ENCODE results near the gene QRICH2. TPM values are rescaled to one million over a fixed set of nuclear protein-coding genes. Genes with fewer than 3 reads are reported as not detected.
A peak's percentile ranks its signal among the peaks of the same experiment; 100 is the strongest.
"Not testable (repeated sequence)": the region's sequence is repeated elsewhere in the genome, so short reads cannot be mapped to it uniquely, and the experiment has no call there.

Gene QRICH2
- polyA plus RNA-seq, 1 donor: 5.6 TPM

DNA sequence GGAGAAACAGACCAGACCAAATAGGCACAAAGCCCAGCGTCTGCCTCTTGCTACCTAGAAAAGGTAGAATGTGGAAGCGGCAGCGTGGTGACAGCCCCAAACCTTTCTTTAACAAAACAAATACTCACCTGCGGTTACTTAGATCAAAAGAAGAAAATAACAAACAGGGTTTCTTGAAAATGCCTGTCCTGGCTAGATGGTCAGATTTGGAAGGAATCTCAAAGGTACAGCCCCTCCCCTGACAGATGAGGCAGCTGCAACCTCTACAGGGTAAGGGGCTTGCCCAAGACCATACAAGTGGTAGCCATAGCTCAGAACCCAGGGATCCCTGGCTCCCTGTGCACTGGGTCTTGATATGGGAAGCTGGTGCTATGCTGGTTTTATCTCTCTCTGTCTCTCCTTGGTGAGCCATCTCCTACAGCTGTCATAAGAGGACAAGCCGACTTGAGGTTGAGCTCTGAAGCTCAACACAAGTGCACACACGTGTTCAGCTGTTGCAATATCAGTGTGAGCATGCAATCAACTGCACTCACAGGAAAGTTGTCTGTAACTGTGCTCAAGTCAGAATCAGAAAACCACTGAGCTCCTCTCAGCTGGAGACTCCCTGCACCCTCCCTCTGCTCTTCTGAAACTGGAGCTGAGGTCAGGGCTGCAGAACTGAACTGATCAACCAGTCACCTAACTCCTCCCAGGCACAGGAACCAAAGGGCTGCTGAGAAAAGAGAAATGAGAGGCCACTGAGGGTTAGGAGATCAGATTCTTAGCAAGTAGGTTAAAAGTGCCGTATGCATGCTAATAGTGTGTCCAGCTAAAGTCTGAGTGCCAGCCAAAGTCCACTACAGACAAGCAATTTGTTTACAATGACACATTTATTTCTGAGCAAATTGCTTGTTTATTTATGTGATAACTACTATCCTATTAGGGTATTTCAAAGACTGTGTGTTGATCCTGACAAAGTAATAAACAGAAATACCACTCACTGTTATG is 61.7 kb downstream of the QRICH2 start:
- no peak for DNase-seq

DNA sequence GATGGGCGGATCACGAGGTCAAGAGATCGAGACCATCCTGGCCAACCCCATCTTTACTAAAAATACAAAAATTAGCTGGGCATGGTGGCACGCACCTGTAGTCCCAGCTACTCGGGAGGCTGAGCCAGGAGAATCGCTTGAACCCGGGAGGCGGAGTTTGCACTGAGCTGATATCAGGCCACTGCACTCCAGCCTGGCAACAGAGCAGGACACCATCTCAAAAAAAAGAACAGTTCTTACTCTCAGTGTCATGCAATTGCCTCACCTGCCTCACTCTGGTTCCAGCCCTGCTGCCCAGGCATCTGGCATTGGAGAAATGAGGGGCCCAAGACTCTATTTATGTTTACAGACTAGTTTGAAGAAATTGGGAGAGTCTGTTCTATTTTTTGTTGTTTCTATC is 63.4 kb downstream of the QRICH2 start:
- DNase-seq: not testable (repeated sequence)

DNA sequence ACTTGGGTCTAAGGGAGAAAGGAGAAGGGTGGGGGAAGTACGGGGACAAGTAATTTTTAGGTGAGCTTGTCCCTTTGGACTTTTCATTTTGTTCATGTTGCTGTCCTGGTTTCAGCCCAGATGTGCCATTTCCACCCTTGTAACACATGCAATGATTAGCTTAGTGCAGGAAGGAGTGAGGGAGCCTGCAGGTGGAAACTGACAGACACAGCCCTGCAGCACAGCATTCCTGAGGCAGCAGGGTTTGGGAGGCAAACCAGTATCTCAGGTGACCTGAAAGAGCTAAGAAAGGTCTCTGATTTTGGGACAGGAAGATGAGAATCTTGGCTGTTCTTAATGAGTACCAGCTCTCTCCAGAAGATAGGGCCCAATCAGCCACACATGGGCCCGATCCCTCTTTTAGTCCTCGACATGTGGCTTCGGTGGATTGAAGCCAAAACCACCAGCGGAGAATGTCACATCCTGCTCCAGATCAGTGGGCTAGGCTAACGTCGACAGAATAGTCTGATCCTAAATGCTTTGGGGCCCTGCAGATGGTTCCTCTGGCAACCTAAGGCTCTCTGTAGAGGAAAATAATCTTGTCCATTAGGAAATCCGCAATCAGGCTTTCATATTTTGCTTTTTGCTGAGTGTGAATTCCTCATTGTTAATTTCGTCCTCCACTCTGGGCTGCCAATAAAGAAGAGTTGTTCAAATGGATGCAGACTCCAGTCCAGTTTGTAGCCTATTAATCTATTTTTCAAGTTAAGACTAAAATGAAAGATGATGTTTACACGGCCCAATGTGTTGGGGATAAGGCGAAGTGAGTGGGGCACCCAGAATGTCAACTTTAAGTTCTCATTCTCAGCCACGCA is 64.0 kb downstream of the QRICH2 start:
- no peak for DNase-seq

DNA sequence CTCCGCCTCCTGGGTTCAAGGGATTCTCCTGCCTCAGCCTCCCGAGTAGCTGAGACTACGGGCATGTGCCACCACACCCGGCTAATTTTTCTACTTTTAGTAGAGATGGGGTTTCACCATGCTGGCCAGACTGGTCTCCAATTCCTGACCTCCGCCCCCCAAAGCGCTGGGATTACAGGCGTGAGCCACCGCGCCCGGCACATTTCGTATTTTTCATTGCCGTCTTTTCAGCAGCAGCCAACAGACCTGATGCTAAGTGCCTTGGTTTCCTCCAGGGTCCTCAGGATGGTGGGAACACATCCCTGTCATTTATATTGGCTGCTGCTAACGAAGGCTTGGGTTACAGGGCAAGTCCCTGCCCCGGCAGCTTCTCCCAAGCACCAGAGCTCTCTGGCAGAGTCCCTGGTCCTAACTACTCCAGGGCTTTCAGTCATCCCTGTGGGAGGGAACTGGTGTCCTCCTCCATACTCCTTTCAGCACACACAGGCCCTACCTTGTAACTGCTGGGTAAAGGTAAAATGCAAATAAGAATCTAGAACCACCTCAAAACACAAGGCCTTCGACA is 66.3 kb downstream of the QRICH2 start:
- no peak for DNase-seq

DNA sequence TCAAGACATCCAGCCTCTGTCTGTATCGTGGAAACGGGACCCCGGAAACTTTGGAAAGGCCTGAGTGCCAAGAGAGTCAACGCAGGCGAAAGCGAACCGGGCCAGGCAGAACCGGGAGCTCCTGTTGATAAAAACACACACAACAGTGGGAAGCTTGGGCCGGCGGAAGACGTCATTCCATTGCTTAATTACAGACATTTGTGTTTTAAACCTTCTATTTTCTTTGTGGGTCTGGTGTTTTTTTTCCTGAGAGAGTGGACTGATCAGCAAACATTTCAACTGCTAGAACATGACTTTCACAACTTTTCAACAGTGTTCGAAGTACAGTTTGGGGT is 66.9 kb downstream of the QRICH2 start:
- no peak for DNase-seq

DNA sequence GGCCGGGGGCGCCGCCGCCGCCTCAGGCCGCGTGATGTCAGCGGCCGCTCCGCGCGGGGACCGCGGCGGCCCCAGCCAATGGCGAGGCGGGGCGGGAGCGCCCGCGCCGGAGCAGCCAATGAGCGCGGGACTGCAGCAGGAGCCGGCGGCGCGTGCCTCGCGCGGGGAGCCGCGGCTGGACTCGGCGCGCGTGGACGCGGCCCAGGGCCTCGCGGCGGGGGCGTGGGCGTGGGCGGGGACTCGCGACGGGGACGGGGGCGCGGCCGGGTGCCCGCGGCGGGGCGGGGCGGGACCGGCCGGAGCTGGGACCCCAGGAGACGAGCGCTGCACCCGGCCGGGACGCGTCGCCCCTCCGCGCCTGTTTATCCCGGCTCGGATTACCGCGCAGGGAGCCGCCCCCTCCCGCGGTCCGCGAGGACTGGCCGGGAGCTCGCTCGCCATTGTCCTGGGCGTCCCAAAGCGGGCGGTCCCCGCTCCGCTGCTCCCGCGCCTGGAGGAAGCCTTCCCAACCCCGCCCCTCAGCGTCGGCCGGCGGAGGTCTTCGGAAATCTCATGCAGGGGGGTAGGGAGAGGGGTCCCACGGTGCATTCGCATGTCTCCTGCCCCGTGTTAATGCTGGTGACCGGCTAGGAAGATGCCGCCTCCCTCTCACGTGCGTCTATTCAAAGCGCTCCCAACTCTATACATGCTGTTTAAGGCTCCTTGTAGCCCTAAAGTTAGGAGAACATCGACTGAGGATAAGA is 67.4 kb downstream of the QRICH2 start, which contains the start of gene RNF157:
RNF157 (minus strand) TSS at position 33 of the 743 bp plus-strand sequence. CDS start 253 bp downstream, outside the sequence.
- peak; percentile 59 for DNase-seq

DNA sequence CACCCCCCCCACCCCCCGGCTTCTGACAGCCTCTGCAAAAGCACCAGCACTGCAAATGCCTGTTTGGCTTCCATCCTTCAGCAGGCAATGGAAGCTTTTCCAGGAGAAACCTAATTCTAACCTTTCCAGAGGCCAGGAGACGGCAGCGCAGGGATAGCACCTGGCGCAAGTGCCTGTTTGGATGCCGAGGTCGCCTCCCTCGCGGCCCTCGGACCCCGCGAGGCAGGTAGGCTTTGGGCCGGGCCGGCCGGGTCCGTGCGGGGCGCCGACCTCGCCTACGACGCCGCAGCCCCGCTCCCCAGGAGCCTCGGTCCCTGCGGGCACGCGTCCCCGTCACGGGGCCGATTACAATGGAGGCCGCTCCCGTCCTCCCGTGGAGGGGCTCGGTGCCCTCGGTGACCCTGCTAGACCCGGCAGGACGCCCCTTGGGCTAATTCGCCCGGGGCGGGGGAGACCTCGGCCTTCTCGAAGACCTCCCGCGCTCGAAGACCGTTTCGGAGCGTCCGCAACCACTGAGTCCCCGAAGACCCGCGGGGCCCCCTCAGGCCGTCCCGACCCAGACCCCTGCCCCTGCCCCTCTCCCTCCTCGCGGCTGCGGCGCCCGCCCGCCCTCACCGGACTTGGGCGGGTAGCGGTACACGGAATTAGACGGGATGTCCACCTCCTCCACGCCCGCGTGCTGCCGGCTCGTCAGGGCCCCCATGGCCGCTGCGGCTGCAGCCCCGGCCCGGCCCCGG is 68.4 kb downstream of the QRICH2 start:
- no peak for DNase-seq

DNA sequence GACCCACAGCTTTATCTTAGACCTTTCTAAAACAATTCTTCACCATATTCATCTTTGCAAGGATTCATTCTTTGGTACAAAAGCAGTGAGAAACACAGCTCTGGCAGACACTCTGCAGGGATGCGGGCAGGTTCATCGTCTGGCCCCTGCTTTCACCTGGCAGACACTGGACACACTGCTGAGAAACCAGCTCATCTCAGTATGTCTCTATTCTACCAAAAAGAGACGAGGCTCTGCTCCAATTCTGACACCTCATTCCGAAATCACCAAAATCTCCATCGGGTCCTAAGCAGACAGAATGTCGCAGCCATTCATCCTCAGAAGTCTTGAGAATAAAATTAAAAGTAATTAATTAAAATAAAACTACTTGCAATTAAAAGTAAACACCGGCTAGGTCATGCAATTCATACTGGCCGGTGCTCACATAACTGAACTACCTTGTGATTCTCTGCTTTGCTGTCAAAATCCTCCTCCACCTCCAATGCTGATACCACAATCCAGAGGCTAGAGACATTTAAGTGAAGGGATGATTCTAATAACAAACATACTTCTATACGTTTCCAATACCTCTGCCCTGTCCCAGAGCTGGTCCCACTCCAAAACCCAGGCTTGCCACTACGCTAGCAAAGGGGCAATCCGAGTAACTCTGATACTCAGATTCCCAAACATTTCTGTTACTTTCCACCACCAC is 69.1 kb downstream of the QRICH2 start:
- DNase-seq: no peak

DNA sequence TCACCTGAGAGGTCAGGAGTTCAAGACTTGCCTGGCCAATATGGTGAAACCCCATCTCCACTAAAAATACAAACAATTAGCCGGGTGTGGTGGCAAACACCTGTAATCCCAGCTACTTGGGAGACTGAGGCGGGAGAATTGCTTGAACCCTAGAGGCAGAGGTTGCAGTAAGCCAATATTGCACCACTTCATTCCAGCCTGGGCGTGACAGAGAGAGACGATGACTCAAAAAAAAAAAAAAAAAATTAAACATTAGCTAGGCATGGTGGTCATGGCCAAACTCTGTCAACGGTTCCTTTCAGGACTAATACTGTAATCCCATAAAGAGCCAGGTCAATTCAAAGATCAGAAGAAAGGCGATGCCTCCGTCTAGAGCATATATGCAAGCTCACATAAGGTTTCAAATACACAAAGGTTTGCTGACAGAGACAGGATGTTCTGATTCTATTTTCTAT is 70.2 kb downstream of the QRICH2 start:
- no peak for DNase-seq

DNA sequence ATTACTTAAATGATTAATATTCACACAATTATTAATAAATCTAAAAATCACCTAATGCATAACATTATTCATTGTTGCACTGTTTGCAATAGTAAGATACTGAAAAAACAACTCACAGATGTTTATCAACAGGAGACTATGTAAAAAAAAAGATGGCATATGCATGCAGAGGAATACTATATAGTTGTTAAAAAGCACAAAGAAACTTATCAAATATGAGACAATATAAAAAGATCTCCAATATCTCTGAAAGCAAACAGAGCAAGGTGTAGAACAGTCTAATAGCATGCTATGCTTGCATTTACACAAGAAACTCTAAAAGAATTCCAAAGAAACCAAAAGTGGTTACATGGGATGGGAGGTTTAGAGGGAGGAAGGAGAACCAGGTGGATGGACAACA is 71.5 kb downstream of the QRICH2 start:
- DNase-seq: no peak

DNA sequence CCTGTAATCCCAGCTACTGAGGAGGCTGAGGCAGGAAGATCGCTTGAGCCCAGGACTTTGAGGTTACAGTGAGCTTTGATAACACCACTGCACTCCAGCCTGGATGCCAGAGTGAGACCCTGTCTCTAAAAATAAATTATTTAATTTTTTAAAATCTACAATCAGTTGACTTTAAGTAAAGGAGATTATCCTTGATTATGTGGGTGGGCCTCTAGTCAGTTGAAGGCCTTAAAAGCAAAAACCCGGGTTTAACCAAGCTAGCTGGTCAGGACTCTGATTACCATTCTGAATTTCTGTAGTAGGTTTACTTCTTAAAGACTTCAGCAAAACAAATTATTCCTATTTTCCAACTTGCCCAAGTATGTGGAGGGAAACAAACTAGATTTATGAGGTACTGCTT is 72.2 kb downstream of the QRICH2 start:
- DNase-seq: no peak

DNA sequence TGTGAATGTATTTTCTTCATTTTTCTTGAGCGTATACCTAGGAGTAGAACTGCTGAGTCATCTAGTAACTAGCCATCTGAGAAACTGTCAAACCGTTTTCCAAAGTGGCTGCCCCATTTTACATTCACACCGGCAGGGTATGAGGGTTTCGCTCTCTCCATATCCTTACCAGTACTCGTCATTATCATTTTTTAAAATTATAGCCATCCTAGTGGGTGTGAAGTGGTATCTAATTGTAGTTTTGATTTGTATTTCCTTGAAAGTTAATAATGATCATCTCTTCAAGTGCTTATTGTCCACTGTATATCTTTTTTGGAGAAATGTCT is 73.8 kb downstream of the QRICH2 start:
- DNase-seq: no peak

DNA sequence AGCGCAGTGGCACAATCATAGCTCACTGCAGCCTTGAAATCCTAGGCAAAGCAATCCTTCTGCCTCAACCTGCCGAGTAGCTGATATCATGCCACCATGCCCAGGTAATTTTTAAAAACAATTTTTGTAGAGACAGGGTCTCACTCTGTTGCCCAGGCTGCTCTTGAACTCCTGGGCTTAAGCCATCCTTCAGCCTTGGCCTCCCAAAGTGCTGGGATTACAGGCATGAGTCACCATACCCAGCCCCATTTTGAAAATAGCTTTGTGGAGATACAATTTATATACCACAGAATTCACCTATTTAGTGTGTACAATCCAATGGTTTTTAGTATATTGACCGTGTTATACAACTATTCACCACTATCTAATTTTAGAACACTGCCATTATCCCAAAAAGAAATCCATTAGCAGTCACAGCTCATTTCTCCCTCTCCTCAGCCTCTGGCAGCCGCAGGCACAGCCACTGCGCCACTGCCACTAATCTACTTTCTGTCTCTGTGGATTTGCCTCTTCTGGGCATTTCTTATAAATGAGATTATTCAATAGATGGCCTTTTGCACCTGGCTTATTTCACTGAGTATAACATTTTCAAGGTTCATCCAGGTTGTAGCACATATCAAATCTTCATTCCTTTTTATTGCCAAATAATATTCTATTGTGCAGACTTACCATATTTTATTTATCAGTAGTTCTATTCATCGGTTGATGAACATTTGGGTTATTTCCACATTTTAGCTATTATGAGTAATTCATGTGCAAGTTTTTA is 74.3 kb downstream of the QRICH2 start:
- DNase-seq: no peak

DNA sequence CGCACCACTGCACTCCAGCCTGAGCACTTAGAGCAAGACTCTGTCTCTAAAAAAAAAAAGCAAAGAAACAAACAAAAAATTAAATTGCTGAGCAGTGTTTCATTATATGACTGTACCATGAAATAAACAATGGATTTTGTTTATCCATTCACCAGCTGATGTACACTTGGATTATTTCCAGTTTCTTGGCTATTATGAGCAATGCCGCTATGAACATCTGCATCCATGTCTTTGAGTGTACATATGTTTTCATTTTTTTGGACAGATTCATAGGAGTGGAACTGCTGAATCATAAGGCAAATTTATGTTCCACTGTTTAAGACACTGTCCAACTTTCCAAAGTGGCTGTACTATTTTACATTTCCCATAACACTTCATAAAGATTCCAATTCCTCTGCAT is 75.7 kb downstream of the QRICH2 start:
- DNase-seq: peak; percentile 61

DNA sequence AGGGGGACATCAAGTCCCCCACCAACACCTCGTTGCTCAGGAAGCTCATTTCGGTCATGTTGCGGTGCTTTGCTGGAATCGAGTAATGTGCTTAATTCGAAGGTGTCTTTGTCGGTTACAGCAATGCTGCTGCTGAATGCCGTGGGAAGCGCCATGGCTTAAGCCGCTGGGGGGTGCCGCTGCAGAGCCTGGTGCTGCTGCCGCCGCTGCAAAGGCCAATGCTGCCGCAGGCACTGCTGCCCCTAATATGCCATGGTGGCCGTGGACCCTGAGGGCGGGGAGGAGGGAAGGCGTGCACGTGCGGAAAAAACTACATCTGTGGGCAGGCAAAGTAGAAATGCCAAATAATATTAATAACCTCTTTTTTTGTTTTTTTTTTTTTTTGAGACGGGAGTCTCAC is 81.3 kb downstream of the QRICH2 start:
- not testable (repeated sequence) for DNase-seq

DNA sequence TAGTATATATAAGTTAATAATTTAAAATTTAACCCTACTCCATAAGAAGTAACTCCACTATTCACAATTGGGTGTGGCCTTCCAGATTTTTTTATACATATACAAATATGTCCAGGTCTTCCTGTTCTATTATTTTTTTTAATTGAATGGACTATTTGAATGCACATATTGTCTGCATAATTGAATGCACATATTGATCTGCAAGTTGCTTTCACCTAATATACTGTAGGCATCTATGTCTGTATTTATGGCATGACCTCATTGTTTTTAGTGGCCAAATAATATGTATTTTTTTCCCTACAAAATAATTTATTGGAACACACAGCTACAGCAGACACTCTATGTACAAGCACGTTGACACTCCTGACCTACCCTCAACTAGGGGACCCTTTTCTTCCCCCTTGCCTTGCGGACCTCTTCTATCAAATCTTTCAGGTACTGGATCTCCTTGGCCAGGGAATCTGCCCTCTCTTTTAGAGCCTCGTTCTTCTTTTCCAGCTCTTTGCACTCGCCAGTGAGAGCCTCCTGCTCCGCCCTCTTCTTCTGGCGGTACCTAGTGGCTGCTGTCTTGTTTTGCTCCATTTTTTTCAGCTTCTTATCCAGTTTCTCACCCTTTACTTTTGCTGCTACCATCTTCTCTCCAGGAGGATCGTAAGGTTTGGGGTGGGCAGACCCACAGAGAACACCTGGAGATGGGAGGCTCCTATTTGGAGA is 82.5 kb downstream of the QRICH2 start:
- not testable (repeated sequence) for DNase-seq
